Endothelial cell of umbilical vein (primary cell): ENCODE results near the gene USP33. TPM values are rescaled to one million over a fixed set of nuclear protein-coding genes. Genes with fewer than 3 reads are reported as not detected.
"Not testable (repeated sequence)": the region's sequence is repeated elsewhere in the genome, so short reads cannot be mapped to it uniquely, and the experiment has no call there.

Experiments used
- BruUV-seq: library from RNA; stranded (reverse); fragments of 400-500 nt; replicated peaks from 2 replicates; lab custom pipeline; 2021; lab: Mats Ljungman, UMichigan
- CTCF ChIA-PET: fragments of 300-600, 350-600 bp; sonication (Branson Sonifier 250); formaldehyde crosslinking; loops from one replicate; lab custom pipeline; 2021; ENCODE audit warnings: antibody characterized with exemption, inconsistent platforms; lab: Charles Lee
- POLR2A ChIA-PET: fragments of 300-600, 350-600 bp; sonication (Branson Sonifier 250); formaldehyde crosslinking; loops from one replicate; lab custom pipeline; 2021; ENCODE audit warnings: antibody characterized with exemption, inconsistent platforms; lab: Charles Lee
- DNase-seq: peaks from one replicate; pipeline ENCODE4 v3.0.0-alpha.2; 2011; ENCODE audit warnings: low read depth, low spot score
- FAIRE-seq: peaks from 2 replicates; lab custom pipeline; 2011; peaks lifted over from hg19 to GRCh38; lab: Jason Lieb, UNC
- H2AFZ ChIP-seq: 2 replicates; pipeline ENCODE4 v1.6.0; 2012; ENCODE audit warnings: low read depth, low read length, control low read depth, inconsistent platforms
- H3K27ac ChIP-seq: 2 replicates; pipeline ENCODE4 v1.5.1; 2011; ENCODE audit warnings: low read depth, mild to moderate bottlenecking, control low read depth, low read length, moderate library complexity; ENCODE audit not compliant: insufficient read depth
- H3K27me3 ChIP-seq, 2 experiments: 2 replicates each; pipeline versions ENCODE4 v1.6.0 to v1.6.1; 2011; ENCODE audit warnings: low read length in 2 of 2, mixed read lengths in 1 of 2; ENCODE audit not compliant: control insufficient read depth in 2 of 2, insufficient read depth in 2 of 2
- H3K36me3 ChIP-seq, 2 experiments: 2 replicates in 1 of 2; 3 replicates in 1 of 2; pipeline ENCODE4 v1.5.1; 2011; ENCODE audit warnings: low read length in 2 of 2, mild to moderate bottlenecking in 1 of 2, moderate library complexity in 1 of 2; ENCODE audit not compliant: control insufficient read depth in 2 of 2, insufficient read depth in 2 of 2; ENCODE audit errors: extremely low read depth in 1 of 2
- H3K4me1 ChIP-seq: 3 replicates; pipeline ENCODE4 v1.5.1; 2011; ENCODE audit warnings: mild to moderate bottlenecking, low read length; ENCODE audit not compliant: control insufficient read depth, insufficient read depth; ENCODE audit errors: extremely low read depth
- H3K4me2 ChIP-seq: 2 replicates; pipeline ENCODE4 v1.6.1; 2011; ENCODE audit warnings: low read length, control low read depth, mixed read lengths; ENCODE audit not compliant: insufficient read depth
- H3K4me3 ChIP-seq, 3 experiments: fragments of 200-600 bp in 1 of 3; sonication (generic), shearing (Covaris generic) in 1 of 3; replicated peaks in 1 of 3; 2 replicates each; pipeline ENCODE4 v1.5.1; 2011 to 2016; ENCODE audit warnings: control low read depth in 3 of 3, low read length in 3 of 3, mild to moderate bottlenecking in 2 of 3, inconsistent platforms in 1 of 3, low read depth in 1 of 3, moderate library complexity in 1 of 3; ENCODE audit not compliant: insufficient read depth in 1 of 3
- H3K79me2 ChIP-seq: 2 replicates; pipeline ENCODE4 v1.6.0; 2012; ENCODE audit warnings: low read length, inconsistent platforms; ENCODE audit not compliant: control insufficient read depth, insufficient read depth
- H3K9ac ChIP-seq: replicated peaks from 2 replicates; pipeline ENCODE3; 2011; ENCODE audit warnings: low read length, control low read depth; ENCODE audit not compliant: insufficient read depth; ENCODE audit errors: extremely low read depth
- H3K9me1 ChIP-seq: replicated peaks from 3 replicates; pipeline ENCODE4 v1.6.0; 2011; ENCODE audit warnings: mild to moderate bottlenecking, low read length; ENCODE audit not compliant: control insufficient read depth, insufficient read depth; ENCODE audit errors: extremely low read depth
- H3K9me3 ChIP-seq: replicated peaks from 2 replicates; pipeline ENCODE4 v1.5.1; 2012; ENCODE audit warnings: low read length, inconsistent platforms; ENCODE audit not compliant: control insufficient read depth, insufficient read depth
- H4K20me1 ChIP-seq: replicated peaks from 2 replicates; pipeline ENCODE3; 2011; ENCODE audit warnings: mild to moderate bottlenecking, low read length; ENCODE audit not compliant: control insufficient read depth, insufficient read depth; ENCODE audit errors: extremely low read depth
- EZH2 ChIP-seq: IDR thresholded peaks from 2 replicates; pipeline ENCODE4 v1.6.1; 2012; ENCODE audit warnings: borderline replicate concordance, low read depth, mild to moderate bottlenecking, moderate library complexity, low read length, inconsistent platforms; ENCODE audit not compliant: severe bottlenecking
- POLR2AphosphoS5 ChIP-seq: IDR thresholded peaks from 2 replicates; pipeline ENCODE4 v1.6.1; 2012; ENCODE audit warnings: low read depth, mild to moderate bottlenecking, control low read depth, low read length, moderate library complexity; ENCODE audit not compliant: insufficient read depth
- dilution Hi-C: fragments of 300-500 bp; cut with MboI; formaldehyde crosslinking; loops from one replicate; pipeline ENCODE4 v1.15.0; 2019; ENCODE audit warnings: low sequenced_read_pairs; ENCODE audit not compliant: extremely low pct_ligation_motif_present
- intact Hi-C: fragments of 100-400 bp; cut with micrococcal nuclease; formaldehyde crosslinking; loops from one replicate; pipeline ENCODE4 v1.10.0; 2022
- polyA plus RNA-seq, 4 experiments: library from polyadenylated mRNA; depleted of rRNA in 3 of 4; stranded (reverse) in 3 of 4; unstranded in 1 of 4; fragments of >200 nt; gene quantifications; 2 replicates each; pipeline versions ENCODE4 v1.2.1 to v1.2.3, GENCODE V29; 2011 to 2012; ENCODE audit warnings: missing spikeins in 1 of 4
- total RNA-seq: library from RNA; stranded (reverse); gene quantifications from 2 replicates; pipeline ENCODE4 v1.2.3, GENCODE V29; 2021

USP33 gene
- total and polyA plus RNA-seq, 2 donors (not counting 3 experiments of a cell fraction or from before 2014, with no cell fraction given): 22.5 to 46.4 TPM

- CTCF ChIA-PET: no interaction called here
- no peak for FAIRE-seq
- no peak overlapping the region for H3K4me3 ChIP-seq
- no peak overlapping the region for H3K9ac ChIP-seq
- no peaks in the 10 kb centered on the region for H3K27me3 ChIP-seq
- no peak for DNase-seq
- no TSS peak for BruUV-seq
- peaks cover 17% of the 10 kb centered on the region for H4K20me1 ChIP-seq
- intact Hi-C loops: no loop called here
- no peak overlapping the region for H3K4me2 ChIP-seq
- TF ChIP-seq EZH2 (no peak), POLR2AphosphoS5 (no peak)
- POLR2A ChIA-PET: no interaction called here
- H3K79me2 ChIP-seq: peaks cover 68% of the 10 kb centered on the region
- peaks cover 13% of the 10 kb centered on the region for H3K4me1 ChIP-seq
- dilution Hi-C loops: no loop called here
- no peaks in the 10 kb centered on the region for H3K9me3 ChIP-seq
- no peak overlapping the region for H2AFZ ChIP-seq
- H3K9me1 ChIP-seq: no peaks in the 10 kb centered on the region
- no peaks in the 10 kb centered on the region for H3K36me3 ChIP-seq
- no peak overlapping the region for H3K27ac ChIP-seq
These were observed 3.4 kb downstream of the USP33 start for GRCh38 chr1:77756052-77756754.

GRCh38 chr1:77749489-77749888 is 10.2 kb downstream of the USP33 start:
- H3K27me3 ChIP-seq, H2AFZ ChIP-seq, DNase-seq, FAIRE-seq, H3K9ac ChIP-seq, H3K27ac ChIP-seq, H3K4me1 ChIP-seq, H3K36me3 ChIP-seq, intact Hi-C loops, H3K9me3 ChIP-seq, BruUV-seq, H3K4me2 ChIP-seq, dilution Hi-C loops, H3K9me1 ChIP-seq, H3K4me3 ChIP-seq, H4K20me1 ChIP-seq: not testable (repeated sequence)
- POLR2A ChIA-PET: interaction anchor here (0.7 kb wide), 1 partner anchor 530 kb away, joined by 3 read pairs; no protein-coding TSS in a partner anchor
- CTCF ChIA-PET: interaction anchor here (1.8 kb wide), 1 partner anchor 17 kb away, joined by 4 read pairs; no protein-coding TSS in a partner anchor
- peaks cover 55% of the 10 kb centered on the region for H3K79me2 ChIP-seq
